GM12864 (cell line): ENCODE data around the gene POU4F2.

ENCODE experiments used
- DNase-seq: peaks from one replicate; pipeline ENCODE4 v3.0.0-alpha.2; 2011; ENCODE audit warnings: low read depth
- H3K4me3 ChIP-seq: 2 replicates; pipeline ENCODE4 v1.5.1; 2011; ENCODE audit warnings: mild to moderate bottlenecking, low read depth, low read length, control low read depth
- CTCF ChIP-seq: IDR thresholded peaks from 2 replicates; pipeline ENCODE4 v1.5.1; 2011; ENCODE audit warnings: low read depth, mild to moderate bottlenecking, moderate library complexity, low read length, control low read depth, inconsistent platforms; ENCODE audit errors: missing control alignments

The POU4F2 gene

GRCh38 chr4:146637621-146638332 lies 916 bp upstream of the POU4F2 start:
- no peak for TF ChIP-seq CTCF
- no peak for DNase-seq
- no peak overlapping the region for H3K4me3 ChIP-seq

- no peak overlapping the region for H3K4me3 ChIP-seq
- no peak for DNase-seq
- TF ChIP-seq CTCF: no peak
These were observed 334 bp upstream of the POU4F2 start for GRCh38 chr4:146638333-146638785.

GRCh38 chr4:146639506-146639932 lies 826 bp downstream of the POU4F2 start:
- H3K4me3 ChIP-seq: no peak overlapping the region
- no peak for TF ChIP-seq CTCF
- no peak for DNase-seq

- DNase-seq: no peak
- no peak overlapping the region for H3K4me3 ChIP-seq
- no peak for TF ChIP-seq CTCF
These were observed 1.4 kb downstream of the POU4F2 start for GRCh38 chr4:146640021-146640464.

GRCh38 chr4:146640465-146641061 lies 1.9 kb downstream of the POU4F2 start:
- no peak overlapping the region for H3K4me3 ChIP-seq
- TF ChIP-seq CTCF: no peak
- DNase-seq: no peak

- no peak for TF ChIP-seq CTCF
- DNase-seq: no peak
These were observed 3.1 kb downstream of the POU4F2 start for GRCh38 chr4:146641762-146642161.

More at GRCh38 chr4:146641762-146642161, 3.1 kb downstream of the POU4F2 start:
- no peak overlapping the region for H3K4me3 ChIP-seq
